ENCODE data around the gene GTPBP4. TPM values are rescaled to one million over a fixed set of nuclear protein-coding genes. Genes with fewer than 3 reads are reported as not detected.

GTPBP4 gene
- total and polyA plus RNA-seq, 2 of the 8 experiments (the other 6 are each of a cell fraction or from before 2014, with no cell fraction given), result 16.9 to 98.1 TPM

GRCh38 chr10:1011696-1012095 is 23.5 kb downstream of the GTPBP4 start:
- H3K27me3 ChIP-seq (replicated peaks in 1 of 4; ENCODE audit: control insufficient read depth in 3 of 4, extremely low read depth in 1 of 4, insufficient read depth in 3 of 4, low read length in 3 of 4), result no peaks in the 10 kb centered on the region
- CTCF ChIA-PET (ENCODE audit: partially characterized antibody), result no interaction called here
- no peaks in the 10 kb centered on the region for H3K79me2 ChIP-seq (ENCODE audit: control insufficient read depth in 1 of 2, insufficient read depth in 2 of 2, low read length in 2 of 2)
- H3K18ac ChIP-seq (ENCODE audit: extremely low read depth, low read length), result no peak overlapping the region
- FAIRE-seq (no peak), DNase-seq (ENCODE audit: low read depth in 1 of 2, low spot score in 2 of 2) (no peak)
- peaks cover 62 to 91% (median 83%) of the 10 kb centered on the region in 4 experiments for H3K36me3 ChIP-seq (ENCODE audit: control insufficient read depth in 2 of 4, insufficient read depth in 4 of 4, low read length in 3 of 4)
- H2AK5ac ChIP-seq (ENCODE audit: low read depth, low read length), result no peak overlapping the region
- no peaks in the 10 kb centered on the region; the same call in 1 of the 2 replicates for H3K79me1 ChIP-seq (ENCODE audit: low read depth, low read length)
- no peak overlapping the region for H2BK20ac ChIP-seq (ENCODE audit: low read length)
- H3K4me3 ChIP-seq (ENCODE audit: extremely low read depth in 1 of 4, insufficient read depth in 2 of 4, low read depth in 3 of 4, low read length in 4 of 4), result no peak overlapping the region
- WGBS, 2 experiments (ENCODE audit: extremely low coverage in 1 of 2, insufficient coverage in 1 of 2, insufficient read length in 1 of 2, insufficient replicate concordance in 2 of 2, low coverage in 1 of 2, low lambda C conversion rate in 2 of 2, missing lambda C conversion rate in 1 of 2), result 95% methylated on average over 16 of the region's 16 CpGs; no CpG with 5 or more reads in 1 of the 2 experiments
- TF ChIP-seq RBBP5 (IDR thresholded peaks at IDR 0.05; ENCODE audit: borderline replicate concordance, low read depth, low read length) (no peak), CREB1 (IDR thresholded peaks at IDR 0.05) (no peak), FOSL1 (IDR thresholded peaks at IDR 0.05; ENCODE audit: insufficient read depth, low read depth, low read length) (no peak), ZNF274 (IDR thresholded peaks at IDR 0.05; ENCODE audit: borderline replicate concordance, extremely low read depth, low read length) (no peak), SP1 (IDR thresholded peaks at IDR 0.05; ENCODE audit: low read depth, low read length) (no peak), CTBP2 (IDR thresholded peaks at IDR 0.05; ENCODE audit: borderline replicate concordance, insufficient read depth, insufficient read length, low read length) (no peak), KDM1A (IDR thresholded peaks at IDR 0.05; ENCODE audit: borderline replicate concordance, low read length) (no peak)
- H3K23ac ChIP-seq (ENCODE audit: insufficient read length), result no peak overlapping the region
- H3K27ac ChIP-seq (ENCODE audit: low read depth, low read length), result no peak overlapping the region
- H4K8ac ChIP-seq (ENCODE audit: extremely low read depth, insufficient read depth, low read length), result no peak overlapping the region
- H2AFZ ChIP-seq (ENCODE audit: low read length), result no peak overlapping the region
- no peak overlapping the region for H3K56ac ChIP-seq (replicated peaks; ENCODE audit: insufficient read length, low read depth, low read length)
- H3K4me1 ChIP-seq (replicated peaks in 1 of 4; ENCODE audit: control insufficient read depth in 3 of 4, insufficient read depth in 4 of 4, low read length in 3 of 4), result no peaks in the 10 kb centered on the region
- no peak overlapping the region for H4K5ac ChIP-seq (ENCODE audit: insufficient read length, low read depth, low read length)
- H3K23me2 ChIP-seq (ENCODE audit: low read depth, low read length), result no peaks in the 10 kb centered on the region
- H2BK15ac ChIP-seq (ENCODE audit: low read length), result no peak overlapping the region
- no peak overlapping the region for H3K4ac ChIP-seq (replicated peaks; ENCODE audit: insufficient read length, low read depth, low read length)
- H3K9me3 ChIP-seq (ENCODE audit: insufficient read depth in 2 of 2, low read depth in 1 of 2, low read length in 1 of 2), result no peaks in the 10 kb centered on the region
- no peak overlapping the region for H4K91ac ChIP-seq (replicated peaks; ENCODE audit: insufficient read length, low read length)
- H3K9ac ChIP-seq (replicated peaks in 1 of 4; ENCODE audit: extremely low read depth in 1 of 4, low read depth in 3 of 4, low read length in 3 of 4), result no peak overlapping the region
- H2BK12ac ChIP-seq (ENCODE audit: low read depth, low read length), result no peak overlapping the region
- H2BK120ac ChIP-seq (replicated peaks; ENCODE audit: low read depth, low read length), result no peak overlapping the region
- H4K20me1 ChIP-seq (replicated peaks in 1 of 2; ENCODE audit: control insufficient read depth in 1 of 2, insufficient read depth in 2 of 2, low read length in 2 of 2), result peaks cover 0 to 10% of the 10 kb centered on the region in 2 experiments
- no peak overlapping the region for H2BK5ac ChIP-seq (ENCODE audit: low read depth, low read length)
- no peak overlapping the region for H3K14ac ChIP-seq (ENCODE audit: insufficient read length)
- no peak overlapping the region for H3K4me2 ChIP-seq (ENCODE audit: insufficient read depth in 1 of 2, low read depth in 2 of 2, low read length in 2 of 2)
- POLR2A ChIA-PET (ENCODE audit: partially characterized antibody), result interaction anchor here (0.6 to 1.4 kb wide), 3 partner anchors 11 to 37 kb away, joined by 3 to 7 read pairs (median 3); partner anchors contain the start of gene IDI1

Measured in H1 (cell line).